ENCODE measurements around the gene IGSF9B.

IGSF9B gene

DNA sequence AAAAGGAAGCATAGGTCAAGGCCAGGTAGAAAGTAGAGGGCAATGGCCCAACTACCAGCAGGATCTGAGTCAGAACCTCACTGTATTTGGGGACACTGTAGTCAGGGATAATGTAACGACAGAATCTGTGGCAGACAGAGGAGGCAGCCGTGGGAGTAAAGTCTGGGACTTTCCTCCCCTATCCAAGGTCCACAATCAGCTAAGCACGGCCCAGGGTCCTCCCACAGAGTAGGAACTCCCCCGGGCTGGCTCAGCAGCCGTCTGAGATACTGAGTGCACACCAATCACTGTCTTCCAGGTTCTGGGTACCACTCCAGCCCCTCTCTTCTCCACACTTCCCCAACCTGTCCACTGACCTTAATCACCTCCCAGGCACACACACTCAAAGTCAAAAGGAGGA lies 3.2 kb downstream of the IGSF9B start:
- Mint-ChIP-seq H3K27ac (no peak overlapping the region), H3K9me3 (no peaks in the 10 kb centered on the region), H3K4me3 (peak overlapping the region; percentile 87), H3K36me3 (ENCODE audit: low read depth) (peaks cover 7% of the 10 kb centered on the region), H3K27me3 (peaks cover 22% of the 10 kb centered on the region), H3K4me1 (ENCODE audit: low read depth) (peaks cover 63% of the 10 kb centered on the region)

DNA sequence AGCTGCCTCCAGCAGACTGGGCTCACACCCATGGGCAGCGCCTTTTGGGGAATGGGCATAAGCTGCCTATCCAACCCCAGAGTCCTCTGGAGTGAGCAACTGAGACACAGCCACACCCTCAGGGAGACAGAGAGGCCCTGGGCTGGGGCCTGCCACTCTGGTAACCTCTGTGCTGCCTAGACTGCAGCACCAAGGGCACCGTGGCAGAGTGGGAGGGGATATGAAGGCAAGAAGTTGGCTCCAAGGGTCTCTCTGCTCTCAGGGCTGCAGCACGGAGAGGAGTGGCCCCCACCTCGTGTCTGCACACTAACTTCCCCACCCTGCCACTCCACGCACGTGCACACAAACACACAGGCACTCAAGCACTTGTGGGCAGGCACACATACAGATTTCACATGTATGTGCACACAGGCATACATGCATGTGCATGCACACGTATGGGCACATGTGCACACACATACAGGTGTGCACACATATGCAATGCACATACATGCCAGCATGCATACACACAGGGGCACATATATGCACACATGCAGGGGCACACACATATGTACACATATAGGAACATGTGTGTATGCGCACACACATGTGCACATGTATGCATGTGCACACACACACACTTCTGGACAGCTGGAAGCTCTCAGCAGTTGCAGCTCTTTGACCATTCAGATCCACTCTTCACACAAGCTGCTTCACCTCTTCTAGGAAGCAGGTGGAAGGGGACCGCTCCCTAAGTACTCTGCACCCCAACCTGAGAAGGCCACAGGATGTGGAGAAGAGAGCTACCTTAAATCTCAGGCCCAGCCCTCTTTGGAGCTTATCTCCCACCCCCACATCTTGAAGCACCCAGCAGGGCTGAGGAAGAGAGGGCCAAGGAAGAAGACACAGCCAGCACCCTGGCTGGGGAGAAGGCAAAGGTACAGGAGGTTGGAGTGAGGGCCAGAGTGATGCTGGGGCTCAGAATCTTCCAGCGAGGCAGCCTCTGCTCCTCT lies 4.3 kb downstream of the IGSF9B start:
- peaks cover 14% of the 10 kb centered on the region for H3K27me3 Mint-ChIP-seq
- H3K36me3 Mint-ChIP-seq (ENCODE audit: low read depth) = peaks cover 7% of the 10 kb centered on the region
- H3K4me1 Mint-ChIP-seq (ENCODE audit: low read depth) = peaks cover 67% of the 10 kb centered on the region
- no peak overlapping the region for H3K27ac Mint-ChIP-seq
- H3K9me3 Mint-ChIP-seq = no peaks in the 10 kb centered on the region
- peak overlapping the region; percentile 87 for H3K4me3 Mint-ChIP-seq

DNA sequence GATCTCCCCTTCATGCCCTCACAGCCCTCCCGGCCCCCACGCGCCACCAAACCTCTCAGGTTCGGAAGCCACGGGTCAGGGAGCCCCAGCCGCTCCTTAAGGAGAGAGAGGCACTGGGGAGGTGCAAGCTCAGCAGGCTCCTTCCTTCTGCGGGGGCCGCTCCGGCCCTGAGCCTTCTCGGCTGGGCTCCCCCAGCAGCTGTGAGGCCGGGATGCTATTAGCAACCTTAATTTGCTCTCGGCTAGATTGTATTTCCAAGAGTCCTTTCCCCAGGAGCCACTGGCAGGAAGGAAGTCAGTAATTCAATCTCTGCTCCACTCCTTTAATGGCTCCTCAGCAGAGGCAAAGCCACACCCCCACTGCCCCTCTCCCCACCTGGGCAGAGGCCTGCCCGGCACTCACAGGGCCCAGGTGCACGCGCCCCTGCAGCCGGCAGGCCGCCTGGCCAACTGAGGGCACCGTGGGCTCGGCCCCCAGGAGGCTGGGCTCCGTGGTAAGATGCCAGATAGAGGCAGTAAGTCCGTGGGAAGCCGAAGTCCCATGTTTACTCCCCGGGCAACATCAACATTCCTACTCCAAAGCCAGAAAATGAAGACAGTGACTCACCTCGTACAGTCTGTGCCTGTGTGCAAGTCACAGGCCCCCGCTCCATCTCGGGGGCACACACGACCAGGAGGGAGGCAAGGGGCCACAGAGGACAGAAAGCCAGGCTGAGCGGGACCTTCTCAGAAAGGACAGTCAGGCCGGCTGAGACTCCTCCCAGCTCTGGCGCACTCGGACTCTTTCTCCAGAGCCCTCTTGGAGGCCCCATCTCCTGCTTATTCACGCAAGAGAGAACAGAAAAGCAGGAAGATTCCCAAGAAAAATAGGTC lies 5.2 kb downstream of the IGSF9B start:
- H3K4me3 Mint-ChIP-seq = no peak overlapping the region

DNA sequence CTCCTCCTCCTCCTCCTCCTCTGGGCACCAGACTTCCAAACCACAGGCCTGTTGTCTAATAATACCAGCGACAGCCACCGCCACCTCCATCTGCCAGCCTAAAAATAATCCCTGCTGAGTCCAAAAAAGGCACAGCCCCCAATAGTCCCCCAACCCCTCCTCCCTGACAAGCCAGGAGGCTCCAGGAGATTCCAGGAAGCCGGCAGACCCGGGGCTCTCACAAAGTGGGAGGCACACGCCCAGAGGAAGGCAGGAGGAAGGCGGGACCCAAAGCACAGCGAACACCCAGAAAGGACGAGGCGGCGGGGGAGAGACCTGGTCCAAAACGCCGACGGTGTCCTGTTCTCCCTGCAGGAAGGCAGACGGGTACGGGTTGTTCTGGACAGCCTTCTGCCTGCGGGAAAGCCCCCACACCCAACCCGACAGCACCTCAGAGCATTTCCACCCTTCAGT lies 5.9 kb downstream of the IGSF9B start:
- peaks cover 13% of the 10 kb centered on the region for H3K27me3 Mint-ChIP-seq
- H3K4me3 Mint-ChIP-seq = no peak overlapping the region

More for the DNA sequence above, 5.2 kb downstream of the IGSF9B start:
- H3K27me3 Mint-ChIP-seq = peaks cover 13% of the 10 kb centered on the region
- H3K27ac Mint-ChIP-seq = no peak overlapping the region
- peaks cover 7% of the 10 kb centered on the region for H3K36me3 Mint-ChIP-seq (ENCODE audit: low read depth)
- peaks cover 71% of the 10 kb centered on the region for H3K4me1 Mint-ChIP-seq (ENCODE audit: low read depth)
- H3K9me3 Mint-ChIP-seq = no peaks in the 10 kb centered on the region

DNA sequence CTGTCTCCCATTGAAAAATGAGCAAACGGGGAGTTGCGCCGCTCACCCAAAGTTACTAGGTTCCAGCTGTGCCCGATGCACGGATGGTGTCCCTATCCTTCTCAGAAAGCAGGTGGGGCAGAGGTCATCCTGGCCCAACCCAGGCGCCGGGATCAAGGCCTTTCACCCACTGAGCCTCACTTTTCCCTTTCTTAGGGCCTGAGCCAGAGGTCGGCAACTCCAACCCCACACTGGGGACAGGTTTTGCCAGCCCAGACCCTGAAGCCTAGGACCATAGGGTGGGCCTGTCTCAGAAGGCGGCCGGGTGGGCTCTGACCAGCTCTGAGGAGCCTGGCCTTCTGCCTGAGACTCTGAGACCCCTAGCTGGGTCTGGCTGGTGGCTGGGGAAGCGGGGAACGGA lies 6.3 kb downstream of the IGSF9B start:
- H3K4me3 Mint-ChIP-seq = no peak overlapping the region
- no peak overlapping the region for H3K27ac Mint-ChIP-seq
- peaks cover 80% of the 10 kb centered on the region for H3K4me1 Mint-ChIP-seq (ENCODE audit: low read depth)
- H3K36me3 Mint-ChIP-seq (ENCODE audit: low read depth) = peaks cover 7% of the 10 kb centered on the region
- peaks cover 13% of the 10 kb centered on the region for H3K27me3 Mint-ChIP-seq
- no peaks in the 10 kb centered on the region for H3K9me3 Mint-ChIP-seq

More for the DNA sequence above, 5.9 kb downstream of the IGSF9B start:
- H3K4me1 Mint-ChIP-seq (ENCODE audit: low read depth) = peaks cover 78% of the 10 kb centered on the region
- H3K27ac Mint-ChIP-seq = no peak overlapping the region
- peaks cover 7% of the 10 kb centered on the region for H3K36me3 Mint-ChIP-seq (ENCODE audit: low read depth)
- no peaks in the 10 kb centered on the region for H3K9me3 Mint-ChIP-seq

DNA sequence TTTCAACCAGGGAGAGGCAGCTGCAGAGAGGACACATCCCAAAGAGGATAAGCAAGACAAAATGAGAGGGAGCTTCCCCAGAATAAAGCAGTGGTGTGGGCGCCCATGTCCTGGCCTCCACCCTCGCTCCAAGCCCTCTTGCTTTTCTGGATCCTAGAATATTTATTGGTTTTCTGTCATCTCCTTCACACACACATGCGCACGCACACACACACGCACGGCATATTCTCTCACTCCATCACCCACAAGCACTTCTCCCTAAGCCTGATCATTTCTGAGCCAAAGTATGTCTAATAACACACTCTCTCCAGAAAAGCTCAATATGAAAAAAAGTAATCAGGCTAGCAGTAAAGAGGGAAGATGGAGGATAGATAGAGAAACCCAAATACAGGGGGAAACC lies 7.6 kb downstream of the IGSF9B start:
- Mint-ChIP-seq H3K9me3 (no peaks in the 10 kb centered on the region), H3K27me3 (peaks cover 3% of the 10 kb centered on the region), H3K4me1 (ENCODE audit: low read depth) (peaks cover 80% of the 10 kb centered on the region), H3K36me3 (ENCODE audit: low read depth) (peaks cover 5% of the 10 kb centered on the region), H3K4me3 (no peak overlapping the region), H3K27ac (peak overlapping the region; percentile 66)

DNA sequence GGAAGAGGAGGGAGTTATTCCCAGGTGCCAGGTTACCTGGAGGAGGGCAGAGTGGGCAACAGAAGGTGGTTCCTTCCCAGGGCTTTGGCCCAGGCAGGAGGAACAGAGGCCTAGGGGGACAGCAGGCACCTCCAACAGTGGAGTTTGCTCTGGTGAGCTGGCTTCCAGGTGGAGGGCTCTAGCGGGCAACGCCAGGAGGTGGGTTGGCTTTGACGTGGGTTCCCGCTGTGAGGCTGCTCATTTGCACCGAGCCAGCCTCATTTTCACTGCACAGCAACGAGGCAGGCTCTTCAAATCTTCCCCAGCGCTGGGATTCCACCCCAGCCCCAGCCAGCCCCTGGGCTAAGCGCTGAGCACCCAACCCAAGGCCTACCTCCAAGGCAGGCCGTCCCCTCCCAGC lies 8.1 kb downstream of the IGSF9B start:
- Mint-ChIP-seq H3K27ac (peak overlapping the region; percentile 26), H3K4me1 (ENCODE audit: low read depth) (peaks cover 80% of the 10 kb centered on the region), H3K36me3 (ENCODE audit: low read depth) (peaks cover 5% of the 10 kb centered on the region), H3K27me3 (peaks cover under 1% of the 10 kb centered on the region), H3K9me3 (no peaks in the 10 kb centered on the region), H3K4me3 (peak overlapping the region; percentile 42)

DNA sequence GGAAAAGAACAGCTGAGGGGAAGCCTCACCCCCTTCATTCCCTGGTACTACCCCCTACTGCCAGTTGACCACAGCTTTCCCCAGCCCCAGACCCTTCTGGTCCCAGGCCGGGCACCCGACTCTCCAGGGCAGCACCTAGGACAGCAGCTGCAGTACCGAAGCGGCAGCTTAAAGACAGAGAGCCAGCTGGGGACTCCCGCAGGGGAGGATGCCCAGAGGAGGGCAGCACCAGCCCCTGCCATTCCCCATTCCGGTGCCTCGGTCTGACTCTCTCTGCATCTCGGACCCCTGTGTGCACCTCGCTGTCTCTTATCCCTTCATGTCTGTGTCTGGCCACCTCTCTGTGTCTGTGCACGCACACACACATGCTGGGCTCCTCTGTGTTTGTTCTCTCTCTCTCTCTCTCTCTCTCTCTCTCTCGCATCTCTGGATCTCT lies 9.4 kb downstream of the IGSF9B start:
- Mint-ChIP-seq H3K9me3 (no peaks in the 10 kb centered on the region), H3K27ac (peak overlapping the region; percentile 53), H3K4me1 (ENCODE audit: low read depth) (peaks cover 76% of the 10 kb centered on the region), H3K36me3 (ENCODE audit: low read depth) (peaks cover 17% of the 10 kb centered on the region), H3K4me3 (peak overlapping the region; percentile 42), H3K27me3 (no peaks in the 10 kb centered on the region)

DNA sequence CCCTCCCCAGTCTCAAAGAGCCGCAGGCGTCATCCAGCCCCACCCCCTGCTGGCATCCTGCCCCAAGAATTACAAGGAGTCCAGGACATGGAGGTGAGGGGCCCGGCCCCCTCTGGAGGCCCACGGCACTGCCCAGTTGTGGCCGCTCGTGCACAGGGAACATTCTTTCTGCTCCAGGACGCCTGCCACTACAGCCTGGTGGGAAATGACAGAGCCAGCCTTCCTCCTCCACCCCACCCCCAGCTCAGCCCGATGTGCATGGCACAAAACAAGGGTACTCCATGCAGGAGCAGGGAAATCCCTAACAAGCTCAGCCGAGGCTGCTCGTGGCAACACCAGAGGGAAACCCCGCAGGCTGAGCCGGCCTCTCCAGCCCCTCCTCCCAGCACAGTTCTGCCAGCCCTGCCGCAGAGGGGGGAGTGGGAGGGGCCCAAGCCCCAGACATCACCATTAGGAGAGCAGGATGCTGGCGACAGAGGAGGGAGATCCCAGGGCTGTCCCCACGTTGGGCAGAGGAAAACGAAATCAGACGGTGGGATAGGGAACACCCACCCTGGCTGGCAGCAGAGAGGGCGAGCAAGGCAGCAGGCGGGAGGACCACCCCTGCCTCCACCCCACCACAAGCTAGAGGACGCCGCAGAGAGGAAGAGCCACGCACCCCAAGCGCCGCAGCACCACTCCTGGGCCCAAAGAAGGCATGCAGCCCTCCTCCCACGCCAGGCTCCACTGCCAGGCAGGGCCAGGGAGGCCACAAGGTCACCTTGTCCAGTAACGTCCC lies 10.0 kb downstream of the IGSF9B start:
- peak overlapping the region; percentile 63 for H3K27ac Mint-ChIP-seq
- H3K4me1 Mint-ChIP-seq (ENCODE audit: low read depth) = peaks cover 74% of the 10 kb centered on the region

DNA sequence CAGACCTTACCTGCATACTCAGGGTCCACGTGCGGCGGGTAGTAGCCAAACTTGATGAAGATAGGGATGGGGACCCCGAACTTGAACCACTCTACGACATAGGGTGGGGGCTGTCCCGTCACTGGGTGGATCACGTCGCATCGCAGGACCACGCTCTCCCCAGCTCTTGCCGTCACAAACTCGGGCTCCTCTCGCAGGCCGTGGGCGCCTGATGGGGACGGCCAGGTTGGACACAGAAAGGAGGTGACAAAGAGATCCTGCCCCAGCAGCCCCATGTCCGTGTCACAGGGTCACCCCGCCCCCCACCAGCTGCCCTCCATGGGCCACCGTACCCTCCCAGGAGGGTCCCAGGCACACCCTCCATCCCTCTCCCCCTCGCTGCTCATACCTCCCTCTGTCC lies 10.7 kb downstream of the IGSF9B start:
- Mint-ChIP-seq H3K36me3 (ENCODE audit: low read depth) (peaks cover 30% of the 10 kb centered on the region), H3K9me3 (no peaks in the 10 kb centered on the region), H3K27me3 (no peaks in the 10 kb centered on the region), H3K4me1 (ENCODE audit: low read depth) (peaks cover 74% of the 10 kb centered on the region), H3K27ac (peak overlapping the region; percentile 99), H3K4me3 (peak overlapping the region; percentile 84)

More for the DNA sequence above, 10.0 kb downstream of the IGSF9B start:
- peaks cover 23% of the 10 kb centered on the region for H3K36me3 Mint-ChIP-seq (ENCODE audit: low read depth)
- H3K4me3 Mint-ChIP-seq = peak overlapping the region; percentile 69
- H3K9me3 Mint-ChIP-seq = no peaks in the 10 kb centered on the region
- no peaks in the 10 kb centered on the region for H3K27me3 Mint-ChIP-seq

DNA sequence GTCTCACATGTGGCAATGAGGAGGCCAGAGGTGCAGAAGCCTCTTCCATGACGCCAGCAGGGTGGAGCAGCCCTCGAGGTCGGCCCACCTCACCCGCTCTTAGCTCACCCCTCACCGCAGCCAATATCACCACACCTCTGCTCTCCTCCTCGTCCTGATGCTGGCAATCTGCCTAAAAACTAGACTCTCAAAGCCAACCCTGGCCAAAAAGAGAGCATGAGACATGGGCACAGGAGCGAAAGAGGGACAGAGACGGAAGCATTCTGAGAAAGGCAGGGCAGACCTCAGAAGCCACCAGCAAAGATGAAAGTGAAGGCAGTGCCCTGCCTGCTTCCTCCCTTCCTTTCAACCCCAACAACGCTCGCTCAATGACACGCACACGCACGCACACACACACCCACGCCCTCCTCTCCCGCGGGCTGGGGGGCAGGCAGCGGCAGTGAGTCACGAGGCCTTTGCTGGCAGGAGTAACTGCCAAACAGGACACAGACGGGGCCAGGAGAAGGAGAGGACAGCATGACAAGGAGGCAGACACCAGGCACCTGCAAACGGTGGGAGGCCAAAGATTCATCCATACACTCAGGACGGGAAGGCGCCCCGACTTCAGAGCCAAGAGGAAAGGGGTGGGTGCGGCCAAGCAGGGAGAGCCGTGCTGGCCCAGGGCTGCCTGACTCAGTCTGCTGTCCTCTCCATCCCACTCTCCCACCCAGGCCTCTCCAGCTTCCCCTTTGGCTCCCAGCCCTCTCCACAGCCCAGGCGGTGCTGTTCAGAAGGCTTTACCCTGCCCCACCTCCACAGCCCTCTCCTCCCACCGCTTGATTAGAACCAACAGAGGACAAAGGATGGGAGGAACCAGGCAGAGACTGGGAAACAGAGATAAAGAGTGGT lies 11.4 kb downstream of the IGSF9B start:
- H3K4me1 Mint-ChIP-seq (ENCODE audit: low read depth) = peaks cover 74% of the 10 kb centered on the region
- H3K9me3 Mint-ChIP-seq = no peaks in the 10 kb centered on the region
- no peaks in the 10 kb centered on the region for H3K27me3 Mint-ChIP-seq
- H3K4me3 Mint-ChIP-seq = peak overlapping the region; percentile 84
- peak overlapping the region; percentile 99 for H3K27ac Mint-ChIP-seq
- H3K36me3 Mint-ChIP-seq (ENCODE audit: low read depth) = peaks cover 34% of the 10 kb centered on the region

DNA sequence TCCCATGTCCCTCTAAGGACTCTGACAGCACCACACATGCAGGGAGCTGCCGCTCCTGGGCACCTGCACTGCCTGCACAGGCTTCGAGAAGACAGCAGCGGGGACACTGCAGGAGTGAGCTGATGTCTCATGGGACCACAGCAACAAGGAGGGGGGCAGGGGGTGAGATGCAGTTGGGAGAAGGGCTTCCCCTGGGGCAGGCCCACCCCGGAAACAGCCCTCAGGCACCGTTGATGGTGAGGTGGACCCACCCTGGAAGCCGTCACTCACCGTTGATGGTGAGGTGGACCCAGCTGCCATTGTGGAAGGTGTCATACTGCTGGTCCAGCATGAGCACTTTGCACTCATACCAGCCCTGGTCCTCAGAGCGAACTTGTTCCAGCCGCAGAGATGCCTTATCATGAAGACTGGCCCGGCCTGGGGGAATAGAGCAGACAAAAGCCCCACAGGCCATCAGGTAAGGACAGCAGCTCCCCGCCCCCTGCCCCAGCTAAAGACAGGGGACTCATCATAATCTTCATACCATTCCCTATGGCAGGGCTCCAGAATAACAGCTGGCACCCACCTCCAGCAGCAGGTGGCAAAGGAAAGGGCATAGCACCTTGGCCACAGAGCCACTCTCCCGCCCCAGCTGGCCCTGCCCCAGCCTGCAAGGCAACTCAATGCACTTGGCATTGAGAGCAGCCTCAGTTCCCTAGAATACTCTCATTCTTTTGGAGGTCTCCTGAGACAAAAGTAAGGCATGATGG lies 12.6 kb downstream of the IGSF9B start:
- Mint-ChIP-seq H3K4me1 (ENCODE audit: low read depth) (peaks cover 63% of the 10 kb centered on the region), H3K27me3 (no peaks in the 10 kb centered on the region), H3K27ac (peak overlapping the region; percentile 99), H3K36me3 (ENCODE audit: low read depth) (peaks cover 46% of the 10 kb centered on the region), H3K9me3 (no peaks in the 10 kb centered on the region), H3K4me3 (peak overlapping the region; percentile 84)

DNA sequence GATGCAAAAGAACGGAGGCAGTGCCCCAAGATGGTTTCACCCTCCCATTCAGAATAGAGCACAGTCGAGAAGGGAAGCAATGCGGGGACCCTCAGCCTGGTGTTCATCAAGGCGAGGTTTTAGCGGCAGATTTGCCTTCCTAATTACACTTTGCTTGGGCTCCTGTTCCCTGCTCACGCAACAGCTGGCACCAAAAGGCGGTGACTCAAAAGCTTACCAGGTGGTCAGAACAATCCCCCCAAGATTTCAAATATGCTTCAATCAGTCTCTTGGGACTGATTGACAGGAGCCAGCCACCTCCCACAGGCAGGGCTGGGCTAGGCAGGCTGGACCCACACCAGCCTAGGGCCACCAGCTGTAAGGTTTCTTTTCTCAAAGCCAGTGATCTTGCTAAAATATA lies 14.2 kb downstream of the IGSF9B start:
- H3K27ac Mint-ChIP-seq = no peak overlapping the region
- H3K4me1 Mint-ChIP-seq (ENCODE audit: low read depth) = peaks cover 48% of the 10 kb centered on the region
- no peaks in the 10 kb centered on the region for H3K27me3 Mint-ChIP-seq
- no peak overlapping the region for H3K4me3 Mint-ChIP-seq
- H3K9me3 Mint-ChIP-seq = no peaks in the 10 kb centered on the region
- peaks cover 53% of the 10 kb centered on the region for H3K36me3 Mint-ChIP-seq (ENCODE audit: low read depth)
